ENCODE measurements around the gene ATOSA. TPM values are rescaled to one million over a fixed set of nuclear protein-coding genes. Genes with fewer than 3 reads are reported as not detected.

ATOSA gene
- total RNA-seq, 1 donor from 2014 or later = 26.9 TPM

DNA sequence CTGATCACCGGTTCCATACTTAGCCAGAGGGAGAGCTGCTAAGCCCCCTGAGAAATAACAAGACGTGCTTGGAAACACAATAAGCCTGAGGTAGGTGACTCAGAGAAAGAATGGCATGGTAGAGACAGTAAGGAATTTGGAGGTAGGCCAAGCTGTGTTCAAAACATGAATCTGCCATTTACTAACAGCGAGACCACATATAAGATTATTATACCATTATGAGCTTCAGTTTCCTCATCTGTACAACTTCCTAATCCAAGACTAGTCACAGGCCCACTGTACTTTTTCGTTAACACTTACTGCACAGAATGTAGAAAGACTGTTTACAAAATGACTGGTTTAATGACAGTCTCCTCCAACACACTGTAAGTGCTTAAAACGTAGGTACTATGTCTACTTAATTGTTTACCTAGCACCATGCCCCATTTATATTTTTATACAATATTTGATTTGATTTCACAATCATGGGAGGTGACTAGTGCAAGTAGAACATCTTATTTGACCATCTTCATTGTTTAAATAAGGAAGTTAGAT lies 25.7 kb downstream of the ATOSA start:
- DNase-seq (ENCODE audit: low read depth, low spot score) = peak; percentile 78

DNA sequence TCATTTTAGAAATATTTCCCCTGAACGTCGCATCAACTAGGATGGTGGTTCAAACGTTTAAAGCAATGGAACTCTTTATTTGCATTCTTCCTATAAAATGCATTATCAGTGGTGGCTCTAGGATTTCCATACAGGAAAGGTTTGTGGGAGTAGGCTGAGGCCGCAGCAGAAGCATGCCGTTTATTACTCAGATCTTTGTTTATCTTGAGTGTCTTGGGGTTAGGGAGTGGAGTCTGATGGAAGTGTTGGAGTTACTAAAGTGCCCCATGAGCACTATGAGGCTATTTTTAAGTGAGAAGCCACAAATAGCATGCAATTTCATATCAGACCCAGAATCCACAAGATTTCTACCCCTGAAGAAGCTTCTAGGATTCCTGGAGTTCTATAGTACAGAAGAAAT lies 26.2 kb downstream of the ATOSA start:
- no peak for DNase-seq (ENCODE audit: low read depth, low spot score)

DNA sequence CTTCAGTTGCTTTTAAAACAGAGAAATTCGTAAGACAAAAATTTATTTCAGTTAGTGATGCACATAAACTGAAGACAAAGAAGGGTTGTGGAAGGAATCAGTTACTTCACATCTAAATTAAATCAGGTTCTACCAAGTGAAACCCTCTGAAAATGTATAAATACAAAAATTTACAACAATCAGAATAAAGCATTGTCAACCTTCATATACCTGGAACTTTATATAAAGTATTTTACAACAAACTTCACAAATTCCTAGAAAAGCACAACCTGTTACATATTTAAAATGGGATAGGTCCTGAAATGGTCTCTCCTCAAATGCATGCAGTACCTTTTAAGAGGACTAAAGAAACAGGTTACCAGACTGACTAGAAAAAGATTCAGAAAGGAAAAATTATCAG lies 26.9 kb downstream of the ATOSA start:
- no peak for DNase-seq (ENCODE audit: low read depth, low spot score)

DNA sequence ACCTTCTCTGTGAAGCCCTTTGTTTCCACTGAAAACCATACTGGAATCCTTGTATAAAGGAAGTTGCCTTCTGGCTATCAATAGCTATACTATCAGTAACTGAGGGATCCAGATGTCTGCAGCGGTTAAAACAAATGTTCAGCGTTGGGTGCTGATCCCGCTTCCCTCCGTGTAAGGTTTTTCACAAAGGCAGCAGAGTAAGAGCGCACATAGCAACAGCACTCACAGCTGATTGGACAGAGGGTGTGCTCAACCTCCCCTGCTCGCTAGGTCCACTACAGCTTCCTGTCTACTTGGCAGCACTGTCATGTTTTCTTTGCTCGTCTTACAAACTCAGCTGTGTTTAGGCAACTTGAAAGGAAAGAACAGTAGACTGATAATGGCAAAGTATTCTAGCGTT lies 27.3 kb downstream of the ATOSA start:
- DNase-seq (ENCODE audit: low read depth, low spot score) = peak; percentile 88

DNA sequence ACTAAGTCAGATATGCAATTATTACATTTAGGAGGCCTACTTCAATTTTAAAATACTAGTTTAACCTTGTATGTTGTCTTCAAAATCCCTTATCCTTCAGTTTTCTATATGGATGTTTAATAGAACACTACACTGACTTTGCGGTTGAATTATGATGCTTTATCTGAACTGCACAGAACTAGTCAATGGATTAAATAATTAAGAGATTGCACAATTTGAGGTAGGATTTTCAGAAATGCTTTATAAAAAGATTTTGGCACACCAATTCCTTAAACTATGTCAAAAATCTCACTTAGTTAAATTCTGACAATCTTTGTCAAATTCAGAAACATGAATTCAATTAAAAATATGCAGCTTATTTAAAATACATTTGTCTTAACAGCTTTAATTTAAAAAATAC lies 28.1 kb downstream of the ATOSA start:
- DNase-seq (ENCODE audit: low read depth, low spot score) = no peak

DNA sequence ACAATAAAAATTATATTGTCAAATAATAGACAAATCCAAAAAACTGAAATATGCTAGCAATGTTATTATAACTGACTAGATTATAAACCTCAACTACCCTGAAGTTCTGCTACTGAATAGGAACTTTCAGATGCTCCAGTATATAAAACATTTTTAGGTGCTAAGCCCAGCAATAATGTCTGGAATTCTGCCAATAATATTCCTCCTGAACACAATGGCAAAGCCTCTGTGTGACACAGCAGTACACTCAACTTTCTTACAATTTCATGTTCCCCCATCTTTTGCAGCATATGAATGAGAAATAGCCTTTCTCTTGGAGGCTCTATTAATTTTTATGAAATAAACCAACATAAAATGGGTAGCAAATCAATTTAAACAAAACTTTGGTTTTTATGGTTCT lies 29.5 kb downstream of the ATOSA start:
- peak; percentile 26 for DNase-seq (ENCODE audit: low read depth, low spot score)

DNA sequence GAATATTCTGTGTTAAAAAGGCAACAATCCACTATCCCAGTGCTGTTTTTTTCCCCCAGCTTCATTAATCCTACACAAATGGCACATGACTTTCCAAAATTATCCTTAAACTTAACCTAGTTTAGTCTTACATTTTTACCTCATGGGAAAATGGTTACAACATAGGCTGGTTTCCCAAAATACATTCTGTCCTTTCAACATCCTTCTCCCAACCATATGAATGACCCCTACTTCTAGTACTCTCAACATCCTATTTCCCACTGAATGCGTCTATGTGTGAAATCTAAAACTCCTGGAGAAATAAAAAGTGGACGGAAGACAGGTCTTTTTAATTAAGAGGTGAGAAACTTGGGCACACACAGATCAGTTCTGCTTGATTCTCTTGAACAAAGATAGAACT lies 33.3 kb downstream of the ATOSA start:
- DNase-seq (ENCODE audit: low read depth, low spot score) = no peak

DNA sequence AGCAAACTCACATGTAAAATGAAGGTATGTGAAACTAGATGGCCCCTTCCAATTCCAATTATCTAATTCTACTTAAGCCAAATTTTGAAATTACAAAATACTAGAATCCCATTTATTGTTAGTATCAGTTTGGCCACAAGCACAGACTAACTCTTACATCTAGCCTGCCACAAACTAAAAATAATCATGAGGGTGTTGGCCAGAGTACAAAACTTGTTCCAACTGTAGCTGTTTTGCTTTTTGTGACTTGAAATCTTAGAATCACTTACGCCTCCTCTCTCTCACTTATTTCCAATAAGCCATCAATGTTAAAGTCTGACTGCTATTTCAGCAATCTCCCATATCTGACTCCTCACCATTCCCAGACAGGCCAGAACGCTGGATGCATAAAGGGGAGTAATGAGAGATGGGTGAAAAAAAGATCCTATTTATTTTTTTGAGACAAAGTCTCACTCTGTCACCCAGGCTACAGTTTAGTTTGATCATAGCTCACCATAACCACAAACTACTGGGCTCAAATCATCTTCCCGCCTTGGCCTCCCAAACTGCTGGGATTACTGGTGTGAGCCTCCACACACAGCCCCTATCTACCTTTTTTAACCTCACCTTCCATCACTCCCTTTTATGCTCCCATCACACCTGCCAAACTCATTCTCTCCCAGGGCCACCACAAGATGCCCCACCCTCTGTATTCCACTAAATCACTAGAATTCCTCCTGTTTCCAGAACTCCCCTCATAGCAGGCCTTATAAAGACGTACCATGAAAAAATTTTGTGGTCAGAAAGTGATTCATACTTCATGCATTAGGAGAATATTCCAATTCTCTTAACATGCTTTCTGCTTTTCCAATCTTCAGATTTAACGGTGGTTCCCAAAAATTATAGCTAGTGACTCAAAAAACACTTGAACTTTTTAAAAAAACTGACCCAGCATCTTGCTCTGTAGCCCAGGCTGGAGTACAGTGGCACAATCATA lies 36.5 kb downstream of the ATOSA start:
- DNase-seq (ENCODE audit: low read depth, low spot score) = no peak

DNA sequence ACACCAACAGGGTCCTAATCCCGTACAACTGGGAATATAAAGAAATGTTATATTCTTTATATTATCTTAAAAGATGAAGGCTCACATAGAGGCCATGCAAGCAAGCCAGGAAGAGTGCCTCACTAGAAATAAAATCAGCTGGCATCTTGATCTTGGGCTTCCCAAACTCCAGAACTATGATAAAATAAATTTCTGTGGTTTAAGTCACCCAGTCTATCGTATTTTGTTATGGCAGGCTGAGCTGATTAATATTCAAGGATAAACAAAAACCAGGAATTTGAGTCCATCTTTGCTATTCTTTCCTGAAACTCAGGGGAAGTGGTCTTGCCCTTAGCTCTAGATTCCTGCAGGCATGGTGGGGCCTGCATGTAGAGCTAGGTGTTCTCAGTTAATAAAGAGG lies 42.7 kb downstream of the ATOSA start:
- DNase-seq (ENCODE audit: low read depth, low spot score) = no peak

DNA sequence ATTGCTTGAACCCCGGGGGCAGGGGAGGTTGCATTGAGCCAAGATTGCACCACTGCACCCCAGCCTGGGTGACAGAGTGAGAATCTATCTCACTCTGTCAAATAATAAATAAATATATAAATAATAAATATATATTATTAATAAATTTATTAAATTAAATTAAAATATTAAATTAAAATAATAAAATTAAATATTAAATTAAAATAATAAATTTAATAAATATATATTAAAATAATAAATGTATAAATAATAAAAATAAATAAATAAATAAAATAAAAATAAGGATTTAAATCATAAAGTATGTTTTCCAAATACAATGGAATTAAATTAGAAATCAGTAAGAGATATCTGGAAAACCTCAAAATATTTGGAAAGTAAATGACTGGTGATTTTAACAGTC lies 43.3 kb downstream of the ATOSA start:
- DNase-seq (ENCODE audit: low read depth, low spot score) = no peak

Other genes starting within 250 kb of the ATOSA start
- 155 and 183 TPM in 2 replicates for gene MYO5A, start 150.5 kb downstream of the ATOSA start, total RNA-seq
- 165 and 170 TPM in 2 replicates for gene ARPP19, start 110.4 kb downstream of the ATOSA start, total RNA-seq
- not detected in 2 replicates for gene ONECUT1, start 110.9 kb upstream of the ATOSA start, total RNA-seq

All from pulmonary artery endothelial cell (primary cell).